VCaP (cell line): ENCODE measurements around the gene CFL2.
A peak's percentile ranks its signal among the peaks of the same experiment; 100 is the strongest.

Source experiments
- H3K27ac ChIP-seq: fragments of 450-650 bp; 2 replicates; pipeline ENCODE4 v1.5.1; 2017
- TF ChIP-seq, protein P1 (sequence below): fragments of 450-650 bp; conservative IDR thresholded peaks from 2 replicates; pipeline ENCODE4 v1.5.1; 2017; ENCODE audit warnings: mild to moderate bottlenecking, moderate library complexity

Gene CFL2

DNA sequence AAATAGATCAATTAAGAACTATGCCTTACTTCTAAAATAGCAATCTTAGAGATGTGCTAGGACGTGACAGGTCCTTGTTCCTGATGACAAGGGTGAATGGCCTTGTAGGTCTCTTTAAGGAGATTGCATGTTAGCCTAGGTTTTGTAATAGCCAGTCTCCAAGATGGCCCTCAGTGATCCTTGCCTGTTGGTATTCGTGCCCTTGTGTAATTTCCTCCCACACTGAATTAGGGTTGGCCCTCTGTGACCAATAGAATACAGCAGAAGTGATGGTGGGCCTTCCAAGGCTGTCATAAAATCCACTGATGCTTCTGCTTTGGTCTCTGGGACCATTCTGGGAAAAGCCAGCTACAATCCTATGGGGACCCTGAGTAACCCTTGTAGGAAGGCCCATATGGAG, 46.3 kb downstream of the CFL2 start:
- TF ChIP-seq, protein P1, sequence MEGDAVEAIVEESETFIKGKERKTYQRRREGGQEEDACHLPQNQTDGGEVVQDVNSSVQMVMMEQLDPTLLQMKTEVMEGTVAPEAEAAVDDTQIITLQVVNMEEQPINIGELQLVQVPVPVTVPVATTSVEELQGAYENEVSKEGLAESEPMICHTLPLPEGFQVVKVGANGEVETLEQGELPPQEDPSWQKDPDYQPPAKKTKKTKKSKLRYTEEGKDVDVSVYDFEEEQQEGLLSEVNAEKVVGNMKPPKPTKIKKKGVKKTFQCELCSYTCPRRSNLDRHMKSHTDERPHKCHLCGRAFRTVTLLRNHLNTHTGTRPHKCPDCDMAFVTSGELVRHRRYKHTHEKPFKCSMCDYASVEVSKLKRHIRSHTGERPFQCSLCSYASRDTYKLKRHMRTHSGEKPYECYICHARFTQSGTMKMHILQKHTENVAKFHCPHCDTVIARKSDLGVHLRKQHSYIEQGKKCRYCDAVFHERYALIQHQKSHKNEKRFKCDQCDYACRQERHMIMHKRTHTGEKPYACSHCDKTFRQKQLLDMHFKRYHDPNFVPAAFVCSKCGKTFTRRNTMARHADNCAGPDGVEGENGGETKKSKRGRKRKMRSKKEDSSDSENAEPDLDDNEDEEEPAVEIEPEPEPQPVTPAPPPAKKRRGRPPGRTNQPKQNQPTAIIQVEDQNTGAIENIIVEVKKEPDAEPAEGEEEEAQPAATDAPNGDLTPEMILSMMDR = no peak
- H3K27ac ChIP-seq = no peak overlapping the region

DNA sequence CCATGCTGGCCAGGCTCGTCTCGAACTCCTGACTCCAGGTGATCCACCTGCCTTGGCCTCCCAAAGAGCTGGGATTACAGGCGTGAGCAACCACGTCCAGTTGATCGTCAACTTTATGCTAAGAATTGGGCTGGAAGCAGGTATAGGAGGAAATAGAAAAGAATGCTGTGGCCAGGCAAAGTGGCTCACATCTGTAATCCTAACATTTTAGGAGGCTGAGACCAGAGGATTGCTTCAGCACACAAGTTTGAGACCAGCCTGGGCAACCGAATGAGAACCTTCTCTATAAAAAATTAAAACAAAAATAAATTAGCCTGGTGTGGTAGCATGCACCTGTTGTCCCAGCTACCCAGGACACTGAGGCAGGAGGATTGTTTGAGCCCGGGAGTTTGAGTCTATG, 47.4 kb downstream of the CFL2 start:
- peak overlapping the region; percentile 53 for H3K27ac ChIP-seq
- TF ChIP-seq, protein P1 = no peak

DNA sequence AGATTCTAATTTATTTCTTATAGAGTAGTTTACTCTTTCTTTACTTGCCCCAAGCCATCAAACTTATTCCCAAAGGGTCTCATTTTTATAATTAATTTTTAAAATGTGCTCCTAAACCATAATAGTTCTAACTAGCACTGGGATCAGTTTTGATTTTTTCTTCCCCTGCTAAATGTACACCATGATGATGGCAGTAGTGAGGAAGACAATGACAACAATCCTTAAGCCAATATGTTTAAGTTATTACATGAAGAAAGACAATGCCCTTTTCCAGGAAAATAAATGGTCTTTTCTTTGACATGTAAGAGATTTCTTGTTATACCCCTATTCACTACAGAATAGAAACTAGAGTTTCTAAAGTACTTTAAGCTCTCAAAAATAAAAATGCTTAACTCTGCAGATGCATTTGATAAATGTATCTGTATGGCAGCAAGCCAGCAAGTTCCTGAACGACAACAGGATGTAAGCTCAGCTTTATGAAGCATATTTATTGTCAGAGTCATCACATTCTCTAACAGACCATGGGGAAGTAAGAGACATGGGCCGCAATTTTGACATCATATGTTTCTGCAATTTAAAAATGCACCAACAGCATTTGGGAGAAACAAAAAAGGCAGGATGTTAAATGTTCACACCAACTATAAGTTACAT, 48.5 kb downstream of the CFL2 start:
- TF ChIP-seq, protein P1 = no peak
- H3K27ac ChIP-seq = peak overlapping the region; percentile 53

DNA sequence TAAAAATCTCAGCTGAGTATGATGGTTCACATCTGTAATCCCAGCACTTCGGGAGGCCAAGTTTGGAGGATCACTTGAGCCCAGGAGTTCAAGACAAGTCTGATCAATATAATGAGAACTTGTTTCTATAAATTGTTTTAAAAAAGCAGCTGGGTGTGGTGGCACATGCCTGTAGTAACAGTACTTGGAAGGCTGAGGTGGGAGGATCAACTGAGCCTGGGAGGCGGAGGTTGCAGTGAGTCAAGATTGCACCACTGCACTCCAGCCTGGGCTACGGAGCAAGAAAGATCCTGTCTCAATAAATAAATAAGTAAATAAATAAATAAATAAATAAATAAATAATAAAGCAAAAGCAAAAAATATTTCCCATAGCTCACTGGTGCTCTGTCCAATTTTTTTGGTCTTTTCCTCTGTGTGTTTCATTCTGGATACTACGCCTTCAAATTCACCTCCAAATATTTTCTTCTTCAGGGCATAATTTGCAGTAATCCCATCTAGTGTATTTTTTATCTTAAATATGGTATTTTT, 51.8 kb downstream of the CFL2 start:
- no peak overlapping the region for H3K27ac ChIP-seq
- TF ChIP-seq, protein P1 = no peak

DNA sequence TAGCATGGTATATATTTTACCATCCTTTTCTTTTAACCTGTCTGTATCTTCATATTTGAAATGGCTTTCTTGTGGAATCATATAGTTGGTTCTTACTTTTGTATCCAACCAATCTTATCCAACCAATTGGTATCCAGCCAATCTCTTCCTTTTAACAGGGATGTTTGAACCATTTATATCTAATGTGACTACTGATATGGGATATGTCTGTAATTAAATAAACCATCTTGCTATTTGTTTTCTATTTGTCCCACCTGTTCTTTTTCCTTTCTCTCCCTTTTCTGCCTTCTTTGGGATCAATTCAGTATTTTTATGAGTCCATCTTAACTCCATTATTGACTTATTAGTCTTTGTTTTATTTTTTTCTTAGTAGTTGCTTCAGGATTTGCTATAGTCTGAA, 53.6 kb downstream of the CFL2 start:
- TF ChIP-seq, protein P1 = no peak

More for the DNA sequence above, 53.6 kb downstream of the CFL2 start:
- H3K27ac ChIP-seq = no peak overlapping the region
